WTC11 (cell line): ENCODE measurements around the gene COL25A1. TPM values are rescaled to one million over a fixed set of nuclear protein-coding genes. Genes with fewer than 3 reads are reported as not detected.

Experiments used
- ATAC-seq: fragments of 200-7000 bp; cut with Tn5 transposase; 2 replicates; pipeline ENCODE4 v1.10.0; 2021; ENCODE audit warnings: mild to moderate bottlenecking, moderate library complexity
- CTCF ChIA-PET: fragments of 300-600 bp; sonication (Branson Sonifier 250); formaldehyde crosslinking; loops from one replicate; lab custom pipeline; 2021; ENCODE audit warnings: antibody characterized with exemption; lab: Charles Lee
- POLR2A ChIA-PET: fragments of 350-600 bp; sonication (Branson Sonifier 250); formaldehyde crosslinking; loops from one replicate; lab custom pipeline; 2021; ENCODE audit warnings: antibody characterized with exemption; lab: Charles Lee
- DNase-seq: peaks from one replicate; pipeline ENCODE4 v3.0.0; 2021; ENCODE audit warnings: low spot score
- H3K27ac Mint-ChIP-seq: 2 replicates; pipeline ENCODE4 v1.8.0; 2021; ENCODE audit warnings: mixed read lengths
- H3K27me3 Mint-ChIP-seq: 2 replicates; pipeline ENCODE4 v1.8.0; 2021; ENCODE audit warnings: low read depth, mild to moderate bottlenecking, moderate library complexity, mixed read lengths
- H3K36me3 Mint-ChIP-seq: 2 replicates; pipeline ENCODE4 v1.8.0; 2021; ENCODE audit warnings: mixed read lengths
- H3K4me1 Mint-ChIP-seq: 2 replicates; pipeline ENCODE4 v1.8.0; 2022; ENCODE audit warnings: mixed read lengths
- H3K4me3 Mint-ChIP-seq: 2 replicates; pipeline ENCODE4 v1.8.0; 2021; ENCODE audit warnings: mild to moderate bottlenecking, moderate library complexity, mixed read lengths
- H3K9me3 Mint-ChIP-seq: 2 replicates; pipeline ENCODE4 v1.8.0; 2021; ENCODE audit warnings: mixed read lengths
- AFF4 ChIP-seq: sonication (generic); formaldehyde crosslinking; IDR thresholded peaks from 2 replicates; pipeline ENCODE4 v1.8.1; 2023; ENCODE audit warnings: mild to moderate bottlenecking, missing genetic modification reagents, borderline replicate concordance
- ARID4B ChIP-seq: sonication (generic); formaldehyde crosslinking; IDR thresholded peaks from 2 replicates; pipeline ENCODE4 v1.8.0; 2023; ENCODE audit warnings: missing genetic modification reagents, mild to moderate bottlenecking, borderline replicate concordance
- ATF3 ChIP-seq: sonication (generic); formaldehyde crosslinking; conservative IDR thresholded peaks from 2 replicates; pipeline ENCODE4 v1.8.1; 2022; ENCODE audit warnings: mild to moderate bottlenecking, missing genetic modification reagents
- CBFB ChIP-seq: sonication (generic); formaldehyde crosslinking; IDR thresholded peaks from 2 replicates; pipeline ENCODE4 v1.8.1; 2022; ENCODE audit warnings: mild to moderate bottlenecking, low read depth, missing genetic modification reagents
- E2F5 ChIP-seq: sonication (generic); formaldehyde crosslinking; IDR thresholded peaks from 2 replicates; pipeline ENCODE4 v1.8.1; 2022; ENCODE audit warnings: mild to moderate bottlenecking, moderate library complexity, missing genetic modification reagents
- ESRRA ChIP-seq: sonication (generic); formaldehyde crosslinking; IDR thresholded peaks from 2 replicates; pipeline ENCODE4 v1.8.1; 2022; ENCODE audit warnings: mild to moderate bottlenecking, missing genetic modification reagents, borderline replicate concordance
- FOXK1 ChIP-seq: sonication (generic); formaldehyde crosslinking; IDR thresholded peaks from 2 replicates; pipeline ENCODE4 v1.8.0; 2022; ENCODE audit warnings: mild to moderate bottlenecking, moderate library complexity, missing genetic modification reagents
- GABPB1 ChIP-seq: sonication (generic); formaldehyde crosslinking; IDR thresholded peaks from 2 replicates; pipeline ENCODE4 v1.8.1; 2023; ENCODE audit warnings: mild to moderate bottlenecking, missing genetic modification reagents
- IRF2 ChIP-seq: sonication (generic); formaldehyde crosslinking; IDR thresholded peaks from 2 replicates; pipeline ENCODE4 v1.8.0; 2022; ENCODE audit warnings: low read depth, missing genetic modification reagents, borderline replicate concordance
- MLX ChIP-seq: sonication (generic); formaldehyde crosslinking; IDR thresholded peaks from 2 replicates; pipeline ENCODE4 v1.8.1; 2023; ENCODE audit warnings: mild to moderate bottlenecking, missing genetic modification reagents, moderate library complexity
- MYBL2 ChIP-seq: sonication (generic); formaldehyde crosslinking; IDR thresholded peaks from 2 replicates; pipeline ENCODE4 v1.8.1; 2023; ENCODE audit warnings: mild to moderate bottlenecking, moderate library complexity, missing genetic modification reagents
- NFATC4 ChIP-seq: fragments of 250-450 bp; sonication (Bioruptor Pico); IDR thresholded peaks from 2 replicates; pipeline ENCODE4 v1.9.0; 2021; ENCODE audit warnings: mild to moderate bottlenecking
- NFE2L1 ChIP-seq: sonication (generic); formaldehyde crosslinking; IDR thresholded peaks from 2 replicates; pipeline ENCODE4 v1.8.1; 2023; ENCODE audit warnings: missing genetic modification reagents
- NFYB ChIP-seq: sonication (generic); formaldehyde crosslinking; conservative IDR thresholded peaks from 2 replicates; pipeline ENCODE4 v1.8.0; 2022; ENCODE audit warnings: low read depth, missing genetic modification reagents
- OVOL2 ChIP-seq: fragments of 250-450 bp; sonication (Bioruptor Pico); IDR thresholded peaks from 2 replicates; pipeline ENCODE4 v1.9.0; 2021; ENCODE audit warnings: mild to moderate bottlenecking, borderline replicate concordance
- TP53 ChIP-seq: sonication (generic); formaldehyde crosslinking; IDR thresholded peaks from 2 replicates; pipeline ENCODE4 v1.8.1; 2023; ENCODE audit warnings: mild to moderate bottlenecking, missing genetic modification reagents
- USF1 ChIP-seq: sonication (generic); formaldehyde crosslinking; IDR thresholded peaks from 2 replicates; pipeline ENCODE4 v1.8.0; 2022; ENCODE audit warnings: mild to moderate bottlenecking, missing genetic modification reagents
- ZBTB21 ChIP-seq: sonication (generic); formaldehyde crosslinking; IDR thresholded peaks from 2 replicates; pipeline ENCODE4 v1.8.1; 2023; ENCODE audit warnings: mild to moderate bottlenecking, missing genetic modification reagents, borderline replicate concordance
- ZNF671 ChIP-seq: fragments of 250-450 bp; sonication (Bioruptor Pico); IDR thresholded peaks from 2 replicates; pipeline ENCODE4 v1.8.0; 2021; ENCODE audit warnings: mild to moderate bottlenecking
- total RNA-seq: library from RNA; stranded (reverse); gene quantifications from 3 replicates; pipeline ENCODE4 v1.2.3, GENCODE V29; 2021

The COL25A1 gene
- total RNA-seq, 1 experiment from 2014 or later = 6.6 TPM

GRCh38 chr4:109251396-109251795 is 51.1 kb downstream of the COL25A1 start (continued):
- TF ChIP-seq AFF4 (CRISPR knock-in tag) = no peak
- no peak for TF ChIP-seq CBFB (CRISPR knock-in tag)
- TF ChIP-seq ZNF671 = no peak

- H3K4me3 Mint-ChIP-seq = no peak overlapping the region
- no peak for DNase-seq
- H3K4me1 Mint-ChIP-seq = no peaks in the 10 kb centered on the region
- H3K27ac Mint-ChIP-seq = no peak overlapping the region
- no peaks in the 10 kb centered on the region for H3K36me3 Mint-ChIP-seq
- POLR2A ChIA-PET = no interaction called here
- TF ChIP-seq OVOL2 (CRISPR knock-in tag) (no peak), ZBTB21 (CRISPR knock-in tag) (no peak), ARID4B (CRISPR knock-in tag) (no peak), MLX (CRISPR knock-in tag) (no peak), NFE2L1 (CRISPR knock-in tag) (no peak), IRF2 (CRISPR knock-in tag) (no peak), NFATC4 (CRISPR knock-in tag) (no peak), FOXK1 (CRISPR knock-in tag) (no peak), TP53 (CRISPR knock-in tag) (no peak), ATF3 (CRISPR knock-in tag) (no peak), NFYB (CRISPR knock-in tag) (no peak)
- TF ChIP-seq, all 79 proteins: peak for 0
- ATAC-seq = no peak
- Mint-ChIP-seq H3K9me3 (no peaks in the 10 kb centered on the region), H3K27me3 (no peaks in the 10 kb centered on the region)
- CTCF ChIA-PET = no interaction called here
These were observed 54.0 kb downstream of the COL25A1 start for GRCh38 chr4:109248322-109248900.

- Mint-ChIP-seq H3K36me3 (no peaks in the 10 kb centered on the region), H3K4me1 (no peaks in the 10 kb centered on the region), H3K4me3 (no peak overlapping the region), H3K27me3 (no peaks in the 10 kb centered on the region), H3K9me3 (no peaks in the 10 kb centered on the region), H3K27ac (no peak overlapping the region)
- ChIA-PET CTCF (no interaction called here), POLR2A (no interaction called here)
- ATAC-seq (no peak), DNase-seq (no peak)
- TF ChIP-seq MYBL2 (CRISPR knock-in tag) (no peak), NFATC4 (CRISPR knock-in tag) (no peak), ESRRA (CRISPR knock-in tag) (no peak), USF1 (CRISPR knock-in tag) (no peak), ZNF671 (no peak), ATF3 (CRISPR knock-in tag) (no peak), E2F5 (CRISPR knock-in tag) (no peak), GABPB1 (CRISPR knock-in tag) (no peak)
These were observed 58.6 kb downstream of the COL25A1 start for GRCh38 chr4:109243871-109244270.
